GM03348 (cell line): ENCODE measurements around the gene ANKRD11.

Experiments used
- DNase-seq: peaks from one replicate; pipeline ENCODE4 v3.0.0; 2012; ENCODE audit warnings: low spot score

Gene ANKRD11

GRCh38 chr16:89232107-89232506 is 258.3 kb downstream of the ANKRD11 start:
- no peak for DNase-seq

- no peak for DNase-seq
Observed at GRCh38 chr16:89230255-89230654, 260.1 kb downstream of the ANKRD11 start.

- DNase-seq = no peak
Observed at GRCh38 chr16:89224665-89225064, 265.7 kb downstream of the ANKRD11 start.

- DNase-seq = no peak
Observed at GRCh38 chr16:89222931-89223330, 267.4 kb downstream of the ANKRD11 start.

- no peak for DNase-seq
Observed at GRCh38 chr16:89221604-89222003, 268.8 kb downstream of the ANKRD11 start.

GRCh38 chr16:89219365-89219764 is 271.0 kb downstream of the ANKRD11 start:
- DNase-seq = no peak
